Panc1 (cell line): ENCODE data around the gene NOS1. TPM values are rescaled to one million over a fixed set of nuclear protein-coding genes. Genes with fewer than 3 reads are reported as not detected.
"Not testable (repeated sequence)": the region's sequence is repeated elsewhere in the genome, so short reads cannot be mapped to it uniquely, and the experiment has no call there.

Experiments
- ATAC-seq: fragments of 200-7000 bp; cut with Tn5 transposase; 2 replicates; pipeline ENCODE4 v1.9.1; 2020; ENCODE audit warnings: mild to moderate bottlenecking, moderate library complexity
- BruUV-seq: library from RNA; stranded (reverse); fragments of 400-500 nt; replicated peaks from 2 replicates; lab custom pipeline; 2021; lab: Mats Ljungman, UMichigan
- CTCF ChIA-PET: fragments of 300-600 bp; sonication (Branson Sonifier 250); formaldehyde crosslinking; loops from one replicate; lab custom pipeline; 2022; ENCODE audit warnings: antibody characterized with exemption; lab: Charles Lee
- POLR2A ChIA-PET: fragments of 300-600 bp; sonication (Branson Sonifier 250); formaldehyde crosslinking; loops from one replicate; lab custom pipeline; 2022; ENCODE audit warnings: antibody characterized with exemption; lab: Charles Lee
- DNase-seq: peaks from one replicate; pipeline ENCODE4 v3.0.0-alpha.2; 2010; ENCODE audit warnings: low read depth, low spot score
- H3K27ac ChIP-seq: 2 replicates; pipeline ENCODE4 v1.5.1; 2011; ENCODE audit warnings: mild to moderate bottlenecking, low read length, inconsistent platforms
- H3K27me3 ChIP-seq: fragments of 200-500 bp; sonication (Bioruptor generic); 2 replicates; pipeline ENCODE4 v1.6.0; 2014; ENCODE audit warnings: low read length, inconsistent platforms; ENCODE audit not compliant: control insufficient read depth, insufficient read depth
- H3K36me3 ChIP-seq: fragments of 200-500 bp; sonication (Bioruptor generic); 2 replicates; pipeline ENCODE4 v1.5.1; 2014; ENCODE audit warnings: inconsistent platforms, mild to moderate bottlenecking, low read length, moderate library complexity; ENCODE audit not compliant: control insufficient read depth, insufficient read depth
- H3K4me1 ChIP-seq: 2 replicates; pipeline ENCODE4 v1.5.1; 2011; ENCODE audit warnings: inconsistent platforms, mild to moderate bottlenecking, low read length, moderate library complexity; ENCODE audit not compliant: control insufficient read depth, insufficient read depth
- H3K4me3 ChIP-seq, 2 experiments: 2 replicates each; pipeline ENCODE4 v1.5.1; 2011 to 2012; ENCODE audit warnings: low read depth in 2 of 2, low read length in 2 of 2, mild to moderate bottlenecking in 2 of 2, inconsistent platforms in 1 of 2, moderate library complexity in 1 of 2
- H3K9me3 ChIP-seq: fragments of 200-500 bp; sonication (Bioruptor generic); 2 replicates; pipeline ENCODE4 v1.5.1; 2014; ENCODE audit warnings: low read depth, mild to moderate bottlenecking, inconsistent platforms, low read length, moderate library complexity; ENCODE audit not compliant: control insufficient read depth, insufficient read depth
- CTCF ChIP-seq: fragments of 450-650 bp; IDR thresholded peaks from 2 replicates; pipeline ENCODE4 v1.5.1; 2017; ENCODE audit warnings: mild to moderate bottlenecking
- POLR2AphosphoS5 ChIP-seq: IDR thresholded peaks from 2 replicates; pipeline ENCODE4 v1.6.1; 2012; ENCODE audit warnings: mild to moderate bottlenecking, low read depth, low read length, moderate library complexity
- SIN3A ChIP-seq: IDR thresholded peaks from 2 replicates; pipeline ENCODE4 v1.6.1; 2012; ENCODE audit warnings: low read depth, mild to moderate bottlenecking, low read length, moderate library complexity, borderline replicate concordance; ENCODE audit not compliant: insufficient read depth
- TCF7L2 ChIP-seq: IDR thresholded peaks from 2 replicates; pipeline ENCODE4 v1.6.1; 2011; ENCODE audit warnings: mild to moderate bottlenecking, low read depth, low read length, inconsistent platforms
- in situ Hi-C: cut with HindIII; loops from 2 replicates; pipeline ENCODE4 v1.10.0; 2016; ENCODE audit warnings: low sequenced_read_pairs, low pct_unique_long_range_greater_than_20kb
- intact Hi-C: fragments of 100-400 bp; cut with micrococcal nuclease; formaldehyde crosslinking; loops from one replicate; pipeline ENCODE4 v1.10.0; 2022; ENCODE audit not compliant: unreplicated experiment
- total RNA-seq: library from RNA; stranded (reverse); gene quantifications from one replicate; pipeline ENCODE4 v1.2.1, GENCODE V29; 2021; ENCODE audit not compliant: unreplicated experiment
- TF ChIP-seq, protein P1 (sequence below), 2 experiments: IDR thresholded peaks; 2 replicates each; pipeline ENCODE4 v1.6.1; 2011 to 2012; ENCODE audit warnings: low read depth in 2 of 2, control low read depth in 1 of 2, low read length in 1 of 2, mild to moderate bottlenecking in 1 of 2, moderate library complexity in 1 of 2; ENCODE audit not compliant: insufficient read depth in 1 of 2

Gene NOS1
- total RNA-seq, 1 experiment from 2014 or later, result 0.03 TPM

DNA sequence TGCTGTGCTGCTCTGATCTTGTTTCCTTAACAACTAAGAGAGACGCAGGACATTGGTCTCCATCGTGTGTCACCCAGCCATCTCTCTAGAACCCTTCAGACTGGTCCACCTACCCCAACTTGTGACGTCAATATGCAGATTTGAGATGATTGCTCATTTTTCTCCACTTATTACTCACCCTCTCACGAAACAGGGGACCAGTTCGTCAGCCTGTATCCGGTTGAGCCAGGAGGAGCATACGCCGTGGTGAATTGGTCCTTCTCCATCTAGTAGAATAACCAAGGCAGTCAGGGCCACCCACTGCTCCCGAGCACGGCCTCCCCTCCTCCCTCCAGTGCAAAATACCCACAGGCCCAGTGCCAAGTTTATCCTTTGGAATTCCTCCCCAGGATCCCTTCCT lies 134.9 kb downstream of the NOS1 start:
- intact Hi-C loops, result no loop called here
- ChIA-PET CTCF (interaction anchor here (0.6 kb wide), 1 partner anchor 13 kb away, joined by 5 read pairs; no protein-coding TSS in a partner anchor), POLR2A (no interaction called here)
- Histone ChIP-seq H3K4me3 (no peak overlapping the region), H3K9me3 (no peaks in the 10 kb centered on the region), H3K27ac (no peak overlapping the region), H3K27me3 (peaks cover 17% of the 10 kb centered on the region; the same call in 1 of the 2 replicates), H3K4me1 (no peaks in the 10 kb centered on the region), H3K36me3 (no peaks in the 10 kb centered on the region)
- in situ Hi-C loops, result loop anchor here (25.0 kb wide), 1 partner anchor 611 kb away; no protein-coding TSS in a partner anchor
- TF ChIP-seq POLR2AphosphoS5 (no peak), TCF7L2 (no peak), CTCF (no peak), SIN3A (no peak)
- TF ChIP-seq, protein P1, sequence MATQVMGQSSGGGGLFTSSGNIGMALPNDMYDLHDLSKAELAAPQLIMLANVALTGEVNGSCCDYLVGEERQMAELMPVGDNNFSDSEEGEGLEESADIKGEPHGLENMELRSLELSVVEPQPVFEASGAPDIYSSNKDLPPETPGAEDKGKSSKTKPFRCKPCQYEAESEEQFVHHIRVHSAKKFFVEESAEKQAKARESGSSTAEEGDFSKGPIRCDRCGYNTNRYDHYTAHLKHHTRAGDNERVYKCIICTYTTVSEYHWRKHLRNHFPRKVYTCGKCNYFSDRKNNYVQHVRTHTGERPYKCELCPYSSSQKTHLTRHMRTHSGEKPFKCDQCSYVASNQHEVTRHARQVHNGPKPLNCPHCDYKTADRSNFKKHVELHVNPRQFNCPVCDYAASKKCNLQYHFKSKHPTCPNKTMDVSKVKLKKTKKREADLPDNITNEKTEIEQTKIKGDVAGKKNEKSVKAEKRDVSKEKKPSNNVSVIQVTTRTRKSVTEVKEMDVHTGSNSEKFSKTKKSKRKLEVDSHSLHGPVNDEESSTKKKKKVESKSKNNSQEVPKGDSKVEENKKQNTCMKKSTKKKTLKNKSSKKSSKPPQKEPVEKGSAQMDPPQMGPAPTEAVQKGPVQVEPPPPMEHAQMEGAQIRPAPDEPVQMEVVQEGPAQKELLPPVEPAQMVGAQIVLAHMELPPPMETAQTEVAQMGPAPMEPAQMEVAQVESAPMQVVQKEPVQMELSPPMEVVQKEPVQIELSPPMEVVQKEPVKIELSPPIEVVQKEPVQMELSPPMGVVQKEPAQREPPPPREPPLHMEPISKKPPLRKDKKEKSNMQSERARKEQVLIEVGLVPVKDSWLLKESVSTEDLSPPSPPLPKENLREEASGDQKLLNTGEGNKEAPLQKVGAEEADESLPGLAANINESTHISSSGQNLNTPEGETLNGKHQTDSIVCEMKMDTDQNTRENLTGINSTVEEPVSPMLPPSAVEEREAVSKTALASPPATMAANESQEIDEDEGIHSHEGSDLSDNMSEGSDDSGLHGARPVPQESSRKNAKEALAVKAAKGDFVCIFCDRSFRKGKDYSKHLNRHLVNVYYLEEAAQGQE (IDR thresholded peaks at IDR 0.05; ENCODE audit: insufficient read depth in 1 of 2, low read depth in 2 of 2, low read length in 1 of 2), result no peak
- no TSS peak for BruUV-seq
- peak; percentile 20; the same call in 1 of the 2 replicates for ATAC-seq
- no peak for DNase-seq

- ATAC-seq (no peak), DNase-seq (no peak)
- ChIA-PET POLR2A (interaction anchor here (0.5 kb wide), 1 partner anchor 31 kb away, joined by 5 read pairs; no protein-coding TSS in a partner anchor), CTCF (no interaction called here)
- in situ Hi-C loops (loop anchor here (25.0 kb wide), 1 partner anchor 612 kb away; no protein-coding TSS in a partner anchor), intact Hi-C loops (no loop called here)
- BruUV-seq, result no TSS peak
- Histone ChIP-seq H3K4me1 (no peaks in the 10 kb centered on the region), H3K27me3 (peaks cover 17% of the 10 kb centered on the region; the same call in 1 of the 2 replicates), H3K36me3 (no peaks in the 10 kb centered on the region), H3K27ac (no peak overlapping the region), H3K9me3 (no peaks in the 10 kb centered on the region), H3K4me3 (no peak overlapping the region)
- TF ChIP-seq POLR2AphosphoS5, result no peak
- no peak for TF ChIP-seq SIN3A
- TF ChIP-seq CTCF, result no peak
- TF ChIP-seq, protein P1 (IDR thresholded peaks at IDR 0.05; ENCODE audit: insufficient read depth in 1 of 2, low read depth in 2 of 2, low read length in 1 of 2), result no peak
- TF ChIP-seq TCF7L2, result no peak
Measured at GRCh38 chr12:117225179-117225578, 136.2 kb downstream of the NOS1 start.

DNA sequence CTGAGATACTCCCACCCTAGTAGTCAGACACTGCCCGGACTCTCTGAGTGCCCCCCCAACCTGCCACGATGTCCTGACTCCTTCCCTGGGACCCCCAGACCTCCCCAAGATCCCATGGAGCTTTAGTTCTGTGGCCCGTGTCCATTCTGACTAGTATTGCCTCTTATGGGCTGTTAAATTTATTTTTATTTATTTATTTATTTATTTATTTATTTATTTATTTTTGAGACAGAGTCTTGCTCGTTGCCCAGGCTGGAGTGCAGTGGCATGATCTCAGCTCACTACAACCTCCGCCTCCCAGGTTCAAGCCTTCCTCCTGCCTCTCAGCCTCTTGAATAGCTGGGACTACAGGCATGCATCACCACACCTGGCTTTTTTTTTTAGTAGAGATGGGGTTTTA lies 140.5 kb downstream of the NOS1 start:
- H3K27ac ChIP-seq, in situ Hi-C loops, ATAC-seq, H3K9me3 ChIP-seq, H3K4me3 ChIP-seq, intact Hi-C loops, H3K4me1 ChIP-seq, H3K27me3 ChIP-seq, BruUV-seq, H3K36me3 ChIP-seq, DNase-seq, POLR2A ChIA-PET: not testable (repeated sequence)
- CTCF ChIA-PET, result interaction anchor here (0.6 to 1.0 kb wide), 2 partner anchors 57 to 1352 kb away, joined by 3 to 4 read pairs; no protein-coding TSS in a partner anchor
